GM19395 (cell line): ENCODE measurements around the gene ISCA1.

ENCODE experiments used
- ATAC-seq: cut with Tn5 transposase; IDR thresholded peaks from one replicate; pipeline ENCODE4 v1.9.1; 2021; ENCODE audit warnings: mild to moderate bottlenecking, moderate library complexity; ENCODE audit not compliant: unreplicated experiment

Gene ISCA1

DNA sequence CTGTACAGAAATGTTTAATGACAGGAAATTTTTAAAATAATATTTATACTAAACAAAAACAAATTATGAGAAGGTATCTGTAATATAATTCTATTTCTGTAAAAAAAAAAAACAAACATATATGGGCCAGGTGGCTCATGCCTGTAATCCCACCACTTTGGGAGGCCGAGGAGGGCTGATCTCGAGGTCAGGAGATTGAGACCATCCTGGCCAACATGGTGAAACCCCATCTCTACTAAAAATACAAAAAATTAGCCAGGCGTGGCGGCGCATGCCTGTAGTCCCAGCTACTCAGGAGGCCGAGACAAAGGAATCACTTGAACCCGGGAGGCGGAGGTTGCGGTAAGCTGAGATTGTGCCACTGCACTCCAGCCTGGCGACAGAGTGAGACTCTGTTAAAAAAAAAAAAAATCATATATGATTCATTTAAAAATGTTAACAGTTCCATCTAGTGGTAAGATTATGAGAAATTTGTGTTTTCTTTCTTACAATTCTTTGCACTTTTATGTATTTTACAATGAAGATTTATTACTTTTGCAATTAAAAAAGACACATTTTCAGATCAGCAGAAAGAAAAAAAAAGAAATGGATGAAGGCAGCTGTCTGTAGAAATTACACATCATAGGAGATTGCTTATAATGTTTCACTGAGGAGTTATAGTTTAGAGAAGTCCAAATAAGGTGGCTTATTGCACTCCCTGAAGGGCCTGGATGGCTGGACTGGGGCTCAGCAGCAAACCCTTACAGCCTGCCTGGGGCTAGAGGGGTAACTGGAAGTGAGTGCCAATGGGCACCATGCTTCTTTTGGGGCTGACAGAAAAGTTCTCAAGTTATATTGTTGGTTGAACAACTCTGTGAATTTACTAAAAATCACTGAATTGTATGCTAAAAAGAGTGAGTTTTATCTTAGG, 43.2 kb downstream of the ISCA1 start:
- no peak for ATAC-seq

DNA sequence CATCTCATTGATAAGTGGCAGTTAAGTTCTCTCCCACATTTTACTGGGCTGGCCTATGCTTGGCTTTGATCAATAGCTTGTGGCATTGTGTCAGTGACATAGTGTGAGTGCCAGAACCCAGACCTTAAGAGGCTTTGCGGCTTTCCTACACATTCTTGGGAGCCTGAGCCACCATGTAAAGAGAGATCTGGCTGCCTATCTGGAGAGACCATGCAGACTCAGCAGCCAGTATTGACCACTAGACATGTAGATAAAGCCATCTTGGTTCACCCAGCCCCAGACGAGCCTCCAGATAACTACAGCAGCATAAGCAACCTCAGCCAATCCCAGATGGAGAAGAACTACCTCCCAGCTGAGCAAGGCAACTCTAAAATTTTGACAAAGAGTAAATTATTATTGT, 51.5 kb downstream of the ISCA1 start:
- no peak for ATAC-seq

DNA sequence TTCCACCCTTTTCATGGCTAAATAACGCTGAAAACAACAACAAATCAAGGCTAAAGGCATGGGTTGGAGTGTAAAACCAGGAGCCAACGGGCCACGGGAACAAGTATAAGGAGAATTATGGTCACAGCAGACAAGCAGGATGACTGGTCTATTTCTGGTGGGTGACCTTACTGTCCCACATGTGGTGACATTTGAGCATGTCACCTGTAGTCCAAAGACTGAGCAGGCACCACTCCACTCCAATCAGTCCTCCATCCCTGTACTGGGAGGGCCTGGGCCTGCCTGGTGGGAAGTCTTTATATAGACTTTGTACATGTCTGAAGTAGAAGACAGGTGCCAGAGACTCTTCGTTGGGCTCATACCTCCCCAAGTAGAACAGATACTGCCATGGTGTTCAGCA, 59.7 kb downstream of the ISCA1 start:
- ATAC-seq, result no peak

DNA sequence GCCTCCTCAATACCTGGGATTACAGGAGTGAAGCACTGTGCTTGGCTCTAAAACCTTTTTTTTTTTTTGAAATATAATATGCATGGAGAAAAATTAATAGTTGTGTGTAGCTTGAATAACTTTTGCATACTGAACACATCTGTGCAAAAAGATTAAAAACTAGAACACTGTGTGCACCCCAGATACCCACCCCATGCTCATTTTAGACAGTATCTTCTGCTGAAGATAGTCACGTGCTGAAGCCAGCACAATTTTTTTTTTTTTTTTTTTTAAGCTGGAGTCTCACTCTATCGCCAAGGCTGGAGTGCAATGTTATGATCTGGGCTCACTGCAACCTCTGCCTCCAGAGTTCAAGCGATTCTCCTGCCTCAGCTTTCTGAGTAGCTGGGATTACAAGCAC, 62.7 kb downstream of the ISCA1 start:
- no peak for ATAC-seq

DNA sequence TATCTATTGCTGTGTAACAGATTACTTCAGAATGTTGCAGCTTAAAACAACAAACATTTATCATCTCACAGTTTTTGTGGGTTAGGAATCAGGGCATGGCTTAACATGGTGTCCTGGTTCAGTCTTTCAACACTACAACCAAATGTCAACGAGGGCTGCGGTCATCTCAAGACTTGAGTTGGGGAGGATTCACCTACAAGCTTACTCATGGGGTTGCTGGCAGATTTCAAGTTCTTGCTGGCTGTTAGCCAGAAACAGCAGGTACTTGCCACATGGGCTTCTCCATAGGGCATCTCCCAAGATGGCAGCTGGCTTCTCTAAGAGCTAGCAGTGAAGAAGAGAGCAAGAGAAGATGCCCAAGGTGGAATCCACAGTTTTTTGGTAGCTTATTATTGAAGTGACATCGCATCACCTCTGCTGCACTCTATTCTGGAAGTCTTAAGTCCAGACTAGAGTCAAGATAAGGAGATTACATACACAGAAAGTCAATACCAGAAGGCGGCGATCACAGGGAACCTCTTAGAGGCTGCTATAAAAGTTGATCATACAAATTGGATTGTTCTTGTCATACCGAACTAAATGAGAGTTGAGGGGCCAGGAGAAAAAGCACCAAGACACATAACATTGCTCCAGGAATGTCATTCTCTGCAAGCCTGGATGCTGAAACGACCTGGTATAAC, 65.1 kb downstream of the ISCA1 start:
- ATAC-seq, result no peak
